CD14-positive monocyte (primary cell): Measurements from ENCODE around the gene UNC50. TPM values are rescaled to one million over a fixed set of nuclear protein-coding genes. Genes with fewer than 3 reads are reported as not detected.

ENCODE experiments used
- DNase-seq, 3 donors: peaks; one replicate each; pipeline ENCODE4 v3.0.0-alpha.2; 2011 to 2022
- H2AFZ ChIP-seq: 2 replicates; pipeline ENCODE4 v1.6.0; 2012; ENCODE audit warnings: mild to moderate bottlenecking, low read depth, low read length, inconsistent platforms; ENCODE audit not compliant: insufficient read depth, poor library complexity, severe bottlenecking
- H3K27ac ChIP-seq, 2 donors: 1 replicate in 1 of 2; 2 replicates in 1 of 2; pipeline ENCODE4 v1.5.1; 2012 to 2013; ENCODE audit warnings: low read length in 2 of 2, control low read depth in 1 of 2, inconsistent platforms in 1 of 2, low read depth in 1 of 2, mild to moderate bottlenecking in 1 of 2
- H3K27me3 ChIP-seq, 2 donors: one replicate each; pipeline versions ENCODE4 v1.6.0 to v1.6.1; 2011 to 2013; ENCODE audit warnings: low read length in 2 of 2; ENCODE audit not compliant: control insufficient read depth in 2 of 2, insufficient read depth in 2 of 2
- H3K36me3 ChIP-seq, 2 donors: replicated peaks in 1 of 2; 1 replicate in 1 of 2; 2 replicates in 1 of 2; pipeline versions ENCODE4 v1.5.1 to v1.6.1; 2012 to 2013; ENCODE audit warnings: low read length in 2 of 2, control low read depth in 1 of 2, inconsistent platforms in 1 of 2, mild to moderate bottlenecking in 1 of 2; ENCODE audit not compliant: insufficient read depth in 2 of 2, control insufficient read depth in 1 of 2
- H3K4me1 ChIP-seq, 2 donors: 1 replicate in 1 of 2; 2 replicates in 1 of 2; pipeline versions ENCODE4 v1.5.1 to v1.6.1; 2012 to 2013; ENCODE audit warnings: low read length in 2 of 2, control low read depth in 1 of 2, inconsistent platforms in 1 of 2, mild to moderate bottlenecking in 1 of 2, moderate library complexity in 1 of 2; ENCODE audit not compliant: insufficient read depth in 2 of 2, control insufficient read depth in 1 of 2
- H3K4me2 ChIP-seq: replicated peaks from 2 replicates; pipeline ENCODE3; 2012; ENCODE audit warnings: low read length, moderate library complexity, mild to moderate bottlenecking; ENCODE audit not compliant: poor library complexity, severe bottlenecking; ENCODE audit errors: extremely low read depth
- H3K4me3 ChIP-seq, 3 experiments: fragments of 200-600 bp in 1 of 3; sonication (generic) in 1 of 3; replicated peaks in 1 of 3; 1 replicate in 2 of 3; 2 replicates in 1 of 3; pipeline ENCODE4 v1.5.1; 2011 to 2013; ENCODE audit warnings: low read length in 3 of 3, mild to moderate bottlenecking in 3 of 3, control low read depth in 2 of 3, low read depth in 2 of 3, inconsistent platforms in 1 of 3, moderate library complexity in 1 of 3
- H3K79me2 ChIP-seq: 2 replicates; pipeline ENCODE4 v1.6.0; 2012; ENCODE audit warnings: mild to moderate bottlenecking, control low read depth, inconsistent platforms, low read length, moderate library complexity; ENCODE audit not compliant: insufficient read depth
- H3K9ac ChIP-seq: 2 replicates; pipeline ENCODE4 v1.6.0; 2017; ENCODE audit warnings: low read length, mild to moderate bottlenecking; ENCODE audit not compliant: insufficient read depth, poor library complexity, severe bottlenecking
- H3K9me3 ChIP-seq, 2 donors: replicated peaks in 1 of 2; 1 replicate in 1 of 2; 2 replicates in 1 of 2; pipeline versions ENCODE4 v1.5.1 to v1.6.1; 2012 to 2013; ENCODE audit warnings: low read length in 2 of 2, control low read depth in 1 of 2; ENCODE audit not compliant: control insufficient read depth in 1 of 2, insufficient read depth in 1 of 2
- H4K20me1 ChIP-seq: 2 replicates; pipeline ENCODE4 v1.6.0; 2012; ENCODE audit warnings: mild to moderate bottlenecking, low read length, control low read depth, moderate library complexity; ENCODE audit not compliant: insufficient read depth
- H3K27ac Mint-ChIP-seq, 7 donors: one replicate each; pipeline ENCODE4 v1.8.0; 2020; ENCODE audit warnings: mild to moderate bottlenecking in 7 of 7, mixed read lengths in 7 of 7, moderate library complexity in 6 of 7, inconsistent platforms in 2 of 7
- H3K27me3 Mint-ChIP-seq, 3 donors: one replicate each; pipeline ENCODE4 v1.8.0; 2021 to 2022; ENCODE audit warnings: low read depth in 3 of 3, mild to moderate bottlenecking in 3 of 3, mixed read lengths in 3 of 3, moderate library complexity in 3 of 3, inconsistent platforms in 1 of 3
- H3K36me3 Mint-ChIP-seq, 2 donors: one replicate each; pipeline ENCODE4 v1.8.0; 2020; ENCODE audit warnings: mixed read lengths in 2 of 2, inconsistent platforms in 1 of 2, mild to moderate bottlenecking in 1 of 2
- H3K4me1 Mint-ChIP-seq: one replicate; pipeline ENCODE4 v1.8.0; 2020; ENCODE audit warnings: mild to moderate bottlenecking, mixed read lengths
- H3K4me3 Mint-ChIP-seq, 2 donors: one replicate each; pipeline ENCODE4 v1.8.0; 2020; ENCODE audit warnings: mild to moderate bottlenecking in 2 of 2, mixed read lengths in 2 of 2, moderate library complexity in 1 of 2
- H3K9me3 Mint-ChIP-seq, 7 donors: one replicate each; pipeline ENCODE4 v1.8.0; 2020 to 2022; ENCODE audit warnings: mixed read lengths in 7 of 7, mild to moderate bottlenecking in 6 of 7, moderate library complexity in 6 of 7, inconsistent platforms in 2 of 7
- CTCF ChIP-seq: fragments of 200-600 bp; IDR thresholded peaks from one replicate; pipeline ENCODE4 v1.8.0; 2022; ENCODE audit warnings: antibody characterized with exemption, mild to moderate bottlenecking
- WGBS: methylation state at CpG from one replicate; pipeline ENCODE4 v1.1.5; 2013; ENCODE audit warnings: missing lambda C conversion rate; ENCODE audit not compliant: insufficient coverage; 5-methylcytosine and 5-hydroxymethylcytosine counted together
- intact Hi-C, 2 donors: fragments of 100-400 bp; cut with micrococcal nuclease; formaldehyde crosslinking; loops; one replicate each; pipeline versions ENCODE4 v1.15.0 to v1.15.1; 2023
- polyA plus RNA-seq, 3 donors: library from polyadenylated mRNA; depleted of rRNA in 1 of 3; unstranded in 2 of 3; stranded (reverse) in 1 of 3; fragments of 300-500 nt in 2 of 3; fragments of >200 nt in 1 of 3; fragmentation: Illumina TruSeq in 2 of 3; gene quantifications; 1 replicate in 2 of 3; 2 replicates in 1 of 3; pipeline ENCODE4 v1.2.3, GENCODE V29; 2012 to 2021

Gene UNC50
- polyA plus RNA-seq, 3 donors: 32.5 to 72.0 (median 62.8) TPM

- Histone ChIP-seq H3K27ac (no peak overlapping the region), H3K36me3 (peaks cover 26 to 41% of the 10 kb centered on the region in 2 donors), H3K4me1 (peaks cover 31 to 33% of the 10 kb centered on the region in 2 donors), H4K20me1 (peaks cover 21% of the 10 kb centered on the region), H3K4me2 (no peak overlapping the region), H2AFZ (no peak overlapping the region), H3K4me3 (no peak overlapping the region), H3K79me2 (peaks cover 62% of the 10 kb centered on the region), H3K9ac (no peak overlapping the region), H3K27me3 (no peaks in the 10 kb centered on the region), H3K9me3 (no peaks in the 10 kb centered on the region)
- TF ChIP-seq CTCF: no peak
- H3K36me3 Mint-ChIP-seq: peaks cover 32 to 46% of the 10 kb centered on the region in 2 donors
- intact Hi-C loops: loop anchor here (5.0 to 10.0 kb wide), 4 partner anchors 152 to 731 kb away; partner anchors contain the start of genes EIF5B (in 2 of the 2), TXNDC9 (in 2 of the 2), MITD1 (in 1 of the 2) and MRPL30 (in 1 of the 2)
- no peak for DNase-seq
- no peaks in the 10 kb centered on the region for H3K9me3 Mint-ChIP-seq
- H3K27me3 Mint-ChIP-seq: no peaks in the 10 kb centered on the region
- H3K27ac Mint-ChIP-seq: peak overlapping the region in 1 of 7 donors; percentile 58
- peak overlapping the region in 1 of 2 donors; percentile 5 for H3K4me3 Mint-ChIP-seq
- over 99% methylated on average over 7 of the region's 7 CpGs for WGBS
- H3K4me1 Mint-ChIP-seq: peaks cover 45% of the 10 kb centered on the region
Measured at GRCh38 chr2:98606431-98606830, 2.0 kb upstream of the UNC50 start.

- Mint-ChIP-seq H3K4me3 (peak overlapping the region; percentile 81 to 98), H3K36me3 (peaks cover 32 to 46% of the 10 kb centered on the region in 2 donors), H3K4me1 (peaks cover 47% of the 10 kb centered on the region), H3K9me3 (no peaks in the 10 kb centered on the region), H3K27ac (peak overlapping the region; percentile 11 to 97 (median 94)), H3K27me3 (no peaks in the 10 kb centered on the region)
- Histone ChIP-seq H3K9ac (peak overlapping the region; percentile 98), H2AFZ (peak overlapping the region; percentile 97), H3K27me3 (no peaks in the 10 kb centered on the region), H3K4me2 (peak overlapping the region; percentile 90), H3K9me3 (no peaks in the 10 kb centered on the region), H3K4me3 (peak overlapping the region; percentile 70 to 95 (median 95)), H3K79me2 (peaks cover 58% of the 10 kb centered on the region), H3K27ac (peak overlapping the region in 1 of 2 donors; percentile 99), H3K4me1 (peaks cover 31 to 33% of the 10 kb centered on the region in 2 donors), H4K20me1 (peaks cover 17% of the 10 kb centered on the region), H3K36me3 (peaks cover 23 to 40% of the 10 kb centered on the region in 2 donors)
- WGBS: no CpG with 5 or more reads among the region's 6 CpGs
- DNase-seq: peak; percentile 29 to 60 (median 48)
- no peak for TF ChIP-seq CTCF
- intact Hi-C loops: loop anchor here (5.0 to 10.0 kb wide), 4 partner anchors 152 to 730 kb away; partner anchors contain the start of genes EIF5B (in 2 of the 2), TXNDC9 (in 2 of the 2), MITD1 (in 1 of the 2) and MRPL30 (in 1 of the 2)
Measured at GRCh38 chr2:98607104-98607503, 1.3 kb upstream of the UNC50 start.
